DMS114 treated with DMSO at 0.1 percent for 48 hours (cell line): Measurements from ENCODE around the gene TBL1X.
"Not testable (repeated sequence)": the region's sequence is repeated elsewhere in the genome, so short reads cannot be mapped to it uniquely, and the experiment has no call there.

Source experiments
- DNase-seq: peaks from one replicate; lab custom pipeline; 2025; ENCODE audit not compliant: unreplicated experiment; lab: John Stamatoyannopoulos, UW

Gene TBL1X

GRCh38 chrX:9533611-9534010, 68.8 kb downstream of the TBL1X start:
- no peak for DNase-seq

- DNase-seq = no peak
These were observed 69.8 kb downstream of the TBL1X start for GRCh38 chrX:9534686-9535085.

GRCh38 chrX:9535101-9535500, 70.2 kb downstream of the TBL1X start:
- no peak for DNase-seq

- DNase-seq = not testable (repeated sequence)
These were observed 71.3 kb downstream of the TBL1X start for GRCh38 chrX:9536156-9536555.

GRCh38 chrX:9537781-9538180, 72.9 kb downstream of the TBL1X start:
- no peak for DNase-seq

GRCh38 chrX:9538544-9539045, 73.7 kb downstream of the TBL1X start:
- no peak for DNase-seq

- DNase-seq = no peak
These were observed 74.9 kb downstream of the TBL1X start for GRCh38 chrX:9539605-9540387.

- DNase-seq = no peak
These were observed 77.4 kb downstream of the TBL1X start for GRCh38 chrX:9542106-9542760.

GRCh38 chrX:9542761-9543111, 77.9 kb downstream of the TBL1X start:
- no peak for DNase-seq

- DNase-seq = no peak
These were observed 90.5 kb downstream of the TBL1X start for GRCh38 chrX:9555354-9555753.

- DNase-seq = no peak
These were observed 92.2 kb downstream of the TBL1X start for GRCh38 chrX:9557091-9557490.

GRCh38 chrX:9557521-9557920, 92.7 kb downstream of the TBL1X start:
- no peak for DNase-seq

GRCh38 chrX:9558615-9559014, 93.8 kb downstream of the TBL1X start:
- DNase-seq = no peak

GRCh38 chrX:9560219-9560618, 95.4 kb downstream of the TBL1X start:
- no peak for DNase-seq

- no peak for DNase-seq
These were observed 96.3 kb downstream of the TBL1X start for GRCh38 chrX:9561199-9561598.

- no peak for DNase-seq
These were observed 98.0 kb downstream of the TBL1X start for GRCh38 chrX:9562851-9563250.

GRCh38 chrX:9566150-9566621, 101.3 kb downstream of the TBL1X start:
- no peak for DNase-seq

- no peak for DNase-seq
These were observed 105.0 kb downstream of the TBL1X start for GRCh38 chrX:9569876-9570301.

GRCh38 chrX:9573282-9574106, 108.6 kb downstream of the TBL1X start:
- no peak for DNase-seq

GRCh38 chrX:9576059-9576458, 111.2 kb downstream of the TBL1X start:
- DNase-seq = no peak

- DNase-seq = no peak
These were observed 112.7 kb downstream of the TBL1X start for GRCh38 chrX:9577555-9577954.
